ENCODE measurements around the gene TMOD2.

DNA sequence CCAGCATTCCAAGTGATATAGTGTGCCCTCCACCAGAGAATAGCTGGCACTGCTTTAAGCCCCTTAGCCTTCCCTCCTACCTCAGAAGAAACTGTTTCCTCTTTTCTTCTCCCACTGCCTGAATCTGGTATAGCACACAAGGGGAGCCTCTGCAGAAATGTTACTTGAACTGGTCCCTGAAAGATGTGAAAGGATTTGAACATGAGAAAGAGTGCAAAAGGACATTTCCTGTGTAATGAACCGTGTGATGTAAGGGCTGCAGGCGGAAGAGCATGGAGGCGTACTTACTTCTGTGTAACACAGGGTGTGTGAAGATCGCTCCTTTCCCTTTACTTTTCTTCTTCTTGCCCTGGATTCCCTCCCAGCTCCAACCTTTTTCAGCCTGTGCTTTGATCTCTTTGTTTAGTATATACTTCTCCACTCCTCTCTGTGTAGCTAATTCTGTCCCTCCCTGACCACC is 86.4 kb downstream of the TMOD2 start:
- TF ChIP-seq YY1 (IDR thresholded peaks at IDR 0.05; ENCODE audit: insufficient read depth, insufficient read length) (no peak), ZNF274 (IDR thresholded peaks at IDR 0.05; ENCODE audit: low read depth, low read length) (no peak)
